Activated CD8-positive, alpha-beta T cell treated with anti-CD3 and anti-CD28 coated beads for 36 hours (primary cell): ENCODE measurements around the gene CLN6. TPM values are rescaled to one million over a fixed set of nuclear protein-coding genes. Genes with fewer than 3 reads are reported as not detected.

ENCODE experiments used
- ATAC-seq: fragments of 200-7000 bp; cut with Tn5 transposase; one replicate; pipeline ENCODE4 v1.10.0; 2021; ENCODE audit warnings: mild to moderate bottlenecking, moderate library complexity
- CTCF ChIA-PET: fragments of 350-600 bp; sonication (Branson Sonifier 250); formaldehyde crosslinking; loops from one replicate; lab custom pipeline; 2021; ENCODE audit warnings: antibody characterized with exemption; lab: Charles Lee
- POLR2A ChIA-PET: fragments of 350-600 bp; sonication (Branson Sonifier 250); formaldehyde crosslinking; loops from one replicate; lab custom pipeline; 2021; ENCODE audit warnings: antibody characterized with exemption; lab: Charles Lee
- DNase-seq: peaks from one replicate; pipeline ENCODE4 v3.0.0-alpha.2; 2020
- H3K27ac Mint-ChIP-seq: one replicate; pipeline ENCODE4 v1.8.0; 2021; ENCODE audit warnings: mild to moderate bottlenecking, mixed read lengths
- H3K27me3 Mint-ChIP-seq: one replicate; pipeline ENCODE4 v1.8.0; 2021; ENCODE audit warnings: mixed read lengths
- H3K36me3 Mint-ChIP-seq: one replicate; pipeline ENCODE4 v1.8.0; 2021; ENCODE audit warnings: low read depth, mixed read lengths
- H3K4me1 Mint-ChIP-seq: one replicate; pipeline ENCODE4 v1.8.0; 2021; ENCODE audit warnings: low read depth, mixed read lengths
- H3K4me3 Mint-ChIP-seq: one replicate; pipeline ENCODE4 v1.8.0; 2021; ENCODE audit warnings: mild to moderate bottlenecking, moderate library complexity, mixed read lengths
- H3K9me3 Mint-ChIP-seq: one replicate; pipeline ENCODE4 v1.8.0; 2021; ENCODE audit warnings: mixed read lengths
- CTCF ChIP-seq: fragments of 200-600 bp; IDR thresholded peaks from one replicate; pipeline ENCODE4 v1.8.0; 2022; ENCODE audit warnings: antibody characterized with exemption, mild to moderate bottlenecking
- intact Hi-C: fragments of 100-400 bp; cut with micrococcal nuclease; formaldehyde crosslinking; loops from one replicate; pipeline ENCODE4 v1.10.0; 2022
- total RNA-seq, 2 experiments: library from RNA; stranded (reverse); gene quantifications; one replicate each; pipeline ENCODE4 v1.2.3, GENCODE V29; 2021

The CLN6 gene
- total RNA-seq, 2 experiments from 2014 or later, result 43.1 to 47.2 TPM

- H3K4me3 Mint-ChIP-seq, result peak overlapping the region; percentile 93
- H3K9me3 Mint-ChIP-seq, result no peaks in the 10 kb centered on the region
- peak; percentile 15 for ATAC-seq
- CTCF ChIA-PET, result interaction anchor here (0.7 to 7.5 kb wide), 7 partner anchors 15 to 48 kb away, joined by 3 to 41 read pairs (median 6); partner anchors contain the start of gene CLN6
- intact Hi-C loops, result no loop called here
- H3K4me1 Mint-ChIP-seq, result peaks cover 34% of the 10 kb centered on the region
- no peak for DNase-seq
- no peak for TF ChIP-seq CTCF
- POLR2A ChIA-PET, result interaction anchor here (0.6 to 7.4 kb wide), 15 partner anchors 11 to 335 kb away, joined by 3 to 50 read pairs (median 3); partner anchors contain the start of genes CLN6 and PIAS1
- H3K27me3 Mint-ChIP-seq, result no peaks in the 10 kb centered on the region
- H3K36me3 Mint-ChIP-seq, result peaks cover 23% of the 10 kb centered on the region
- peak overlapping the region; percentile 98 for H3K27ac Mint-ChIP-seq
Measured at GRCh38 chr15:68277131-68277602, 47.6 kb upstream of the CLN6 start.

- no peak for DNase-seq
- Mint-ChIP-seq H3K27ac (peak overlapping the region; percentile 98), H3K9me3 (no peaks in the 10 kb centered on the region), H3K4me1 (peaks cover 29% of the 10 kb centered on the region), H3K27me3 (no peaks in the 10 kb centered on the region), H3K4me3 (peak overlapping the region; percentile 93), H3K36me3 (peaks cover 20% of the 10 kb centered on the region)
- TF ChIP-seq CTCF, result no peak
- CTCF ChIA-PET, result interaction anchor here (0.7 to 7.5 kb wide), 5 partner anchors 18 to 29 kb away, joined by 3 to 41 read pairs (median 6); no protein-coding TSS in a partner anchor
- ATAC-seq, result no peak
- POLR2A ChIA-PET, result interaction anchor here (0.6 to 7.4 kb wide), 10 partner anchors 12 to 336 kb away, joined by 3 to 50 read pairs (median 4); partner anchors contain the start of gene CLN6
- intact Hi-C loops, result no loop called here
Measured at GRCh38 chr15:68276668-68277067, 47.1 kb upstream of the CLN6 start.

- Mint-ChIP-seq H3K9me3 (no peaks in the 10 kb centered on the region), H3K27ac (no peak overlapping the region), H3K36me3 (peaks cover 17% of the 10 kb centered on the region), H3K4me1 (peaks cover 17% of the 10 kb centered on the region), H3K4me3 (no peak overlapping the region), H3K27me3 (no peaks in the 10 kb centered on the region)
- no peak for TF ChIP-seq CTCF
- POLR2A ChIA-PET, result interaction anchor here (7.4 kb wide), 1 partner anchor 46 kb away, joined by 50 read pairs; the partner anchor contains the start of gene CLN6
- DNase-seq (no peak), ATAC-seq (no peak)
- intact Hi-C loops, result no loop called here
- CTCF ChIA-PET, result interaction anchor here (2.1 to 7.5 kb wide), 2 partner anchors 21 to 31 kb away, joined by 7 to 41 read pairs; no protein-coding TSS in a partner anchor
Measured at GRCh38 chr15:68275165-68275746, 45.7 kb upstream of the CLN6 start.

DNA sequence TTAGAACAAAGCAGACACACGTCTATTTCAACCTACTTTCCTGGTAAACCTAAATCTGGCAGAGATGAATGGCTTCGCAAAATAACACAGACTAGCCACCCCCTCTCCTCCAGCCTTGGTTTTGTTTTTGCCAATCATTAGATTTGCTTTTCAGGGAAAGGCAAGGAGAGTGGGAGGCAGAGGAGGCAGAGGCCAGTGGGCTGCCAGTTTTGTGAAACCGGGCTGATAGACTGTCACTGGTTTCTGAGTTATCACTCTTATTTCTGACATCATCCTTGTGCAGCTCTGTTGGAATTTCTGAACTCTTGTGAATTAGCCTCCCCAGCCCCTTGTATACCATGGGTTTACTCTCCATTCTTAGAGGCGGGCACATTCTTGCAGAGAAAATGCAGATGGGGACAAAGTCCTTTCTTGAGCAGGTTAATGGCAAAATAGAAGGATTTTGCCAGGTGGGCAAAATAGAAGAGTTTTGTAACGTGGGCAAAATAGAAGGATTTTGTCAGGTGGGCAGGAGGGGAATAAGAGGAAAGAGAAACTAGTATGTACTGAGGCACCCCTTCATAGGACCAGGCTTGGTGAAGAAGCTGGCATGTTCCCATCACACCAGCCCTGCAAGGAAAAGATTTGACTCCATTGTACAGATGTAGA, 44.8 kb upstream of the CLN6 start:
- CTCF ChIA-PET, result interaction anchor here (2.1 to 7.5 kb wide), 2 partner anchors 20 to 32 kb away, joined by 7 to 41 read pairs; no protein-coding TSS in a partner anchor
- H3K36me3 Mint-ChIP-seq, result peaks cover 9% of the 10 kb centered on the region
- DNase-seq, result no peak
- intact Hi-C loops, result no loop called here
- H3K4me1 Mint-ChIP-seq, result peaks cover 11% of the 10 kb centered on the region
- no peaks in the 10 kb centered on the region for H3K9me3 Mint-ChIP-seq
- H3K4me3 Mint-ChIP-seq, result no peak overlapping the region
- H3K27ac Mint-ChIP-seq, result no peak overlapping the region
- POLR2A ChIA-PET, result no interaction called here
- no peaks in the 10 kb centered on the region for H3K27me3 Mint-ChIP-seq
- no peak for ATAC-seq
- TF ChIP-seq CTCF, result no peak
